H1 (cell line): Measurements from ENCODE around the gene MAST2. TPM values are rescaled to one million over a fixed set of nuclear protein-coding genes. Genes with fewer than 3 reads are reported as not detected.

Experiments
- CTCF ChIA-PET: fragments of 300-600 bp; sonication (Branson Sonifier 250); formaldehyde crosslinking; loops from one replicate; lab custom pipeline; 2021; ENCODE audit not compliant: partially characterized antibody; lab: Charles Lee
- POLR2A ChIA-PET: fragments of 300-600 bp; sonication (Branson Sonifier 250); formaldehyde crosslinking; loops from one replicate; lab custom pipeline; 2021; ENCODE audit warnings: inconsistent platforms; ENCODE audit not compliant: partially characterized antibody; lab: Charles Lee
- DNase-seq, 2 experiments: peaks; one replicate each; pipeline versions ENCODE4 v3.0.0 to v3.0.0-alpha.2; 2010 to 2022; ENCODE audit warnings: low spot score in 2 of 2, low read depth in 1 of 2, mixed read lengths in 1 of 2
- FAIRE-seq: peaks from 2 replicates; lab custom pipeline; 2011; peaks lifted over from hg19 to GRCh38; lab: Jason Lieb, UNC
- H2AFZ ChIP-seq: 2 replicates; pipeline ENCODE4 v1.8.1; 2012; ENCODE audit warnings: low read length, inconsistent platforms
- H2AK5ac ChIP-seq: 2 replicates; pipeline ENCODE4 v1.6.1; 2013; ENCODE audit warnings: low read depth, low read length
- H2BK120ac ChIP-seq: replicated peaks from 2 replicates; pipeline ENCODE3; 2013; ENCODE audit warnings: low read depth, low read length, inconsistent platforms
- H2BK12ac ChIP-seq: 2 replicates; pipeline ENCODE4 v1.6.1; 2013; ENCODE audit warnings: low read depth, low read length
- H2BK15ac ChIP-seq: 2 replicates; pipeline ENCODE4 v1.6.1; 2013; ENCODE audit warnings: low read length
- H2BK20ac ChIP-seq: 2 replicates; pipeline ENCODE4 v1.6.1; 2013; ENCODE audit warnings: low read length
- H2BK5ac ChIP-seq: 2 replicates; pipeline ENCODE4 v1.6.1; 2013; ENCODE audit warnings: low read depth, low read length
- H3K14ac ChIP-seq: 2 replicates; pipeline ENCODE4 v1.6.1; 2013; ENCODE audit warnings: inconsistent platforms; ENCODE audit not compliant: insufficient read length
- H3K18ac ChIP-seq: 2 replicates; pipeline ENCODE4 v1.6.1; 2013; ENCODE audit warnings: low read length; ENCODE audit errors: extremely low read depth
- H3K23ac ChIP-seq: 2 replicates; pipeline ENCODE4 v1.6.1; 2013; ENCODE audit warnings: inconsistent platforms; ENCODE audit not compliant: insufficient read length
- H3K23me2 ChIP-seq: 2 replicates; pipeline ENCODE4 v1.6.1; 2013; ENCODE audit warnings: low read depth, low read length
- H3K27ac ChIP-seq: 2 replicates; pipeline ENCODE4 v1.6.1; 2011; ENCODE audit warnings: low read depth, low read length, inconsistent platforms
- H3K27me3 ChIP-seq, 4 experiments: replicated peaks in 1 of 4; 1 replicate in 1 of 4; 2 replicates in 3 of 4; pipeline versions ENCODE4 v1.6.1 to v1.8.1; 2011 to 2013; ENCODE audit warnings: low read length in 3 of 4, mild to moderate bottlenecking in 3 of 4, inconsistent platforms in 2 of 4, mixed read lengths in 2 of 4, moderate library complexity in 1 of 4; ENCODE audit not compliant: control insufficient read depth in 3 of 4, insufficient read depth in 3 of 4; ENCODE audit errors: extremely low read depth in 1 of 4
- H3K36me3 ChIP-seq, 4 experiments: 2 replicates each; pipeline versions ENCODE4 v1.6.1 to v1.8.1; 2011 to 2013; ENCODE audit warnings: mild to moderate bottlenecking in 4 of 4, low read length in 3 of 4, moderate library complexity in 2 of 4, control low read depth in 1 of 4, inconsistent platforms in 1 of 4; ENCODE audit not compliant: insufficient read depth in 4 of 4, control insufficient read depth in 2 of 4
- H3K4ac ChIP-seq: replicated peaks from 2 replicates; pipeline ENCODE3; 2013; ENCODE audit warnings: low read length, low read depth, mixed read lengths, inconsistent platforms; ENCODE audit not compliant: insufficient read length
- H3K4me1 ChIP-seq, 4 experiments: replicated peaks in 1 of 4; 1 replicate in 1 of 4; 2 replicates in 3 of 4; pipeline versions ENCODE4 v1.6.1 to v1.8.1; 2011 to 2013; ENCODE audit warnings: low read length in 3 of 4, inconsistent platforms in 2 of 4, mixed read lengths in 1 of 4; ENCODE audit not compliant: insufficient read depth in 4 of 4, control insufficient read depth in 3 of 4
- H3K4me2 ChIP-seq, 2 experiments: 2 replicates each; pipeline versions ENCODE4 v1.6.1 to v1.8.1; 2011 to 2013; ENCODE audit warnings: low read depth in 2 of 2, low read length in 2 of 2, control low read depth in 1 of 2, inconsistent platforms in 1 of 2, mild to moderate bottlenecking in 1 of 2; ENCODE audit not compliant: insufficient read depth in 1 of 2
- H3K4me3 ChIP-seq, 4 experiments: fragments of 200-600, 300-600 bp in 1 of 4; sonication (generic), shearing (Covaris generic), sonication (Bioruptor Twin) in 1 of 4; 2 replicates each; pipeline versions ENCODE4 v1.5.1 to v1.8.1; 2011 to 2016; ENCODE audit warnings: low read length in 4 of 4, low read depth in 3 of 4, control low read depth in 2 of 4, inconsistent platforms in 2 of 4, mild to moderate bottlenecking in 2 of 4, mixed read lengths in 1 of 4, moderate library complexity in 1 of 4; ENCODE audit not compliant: insufficient read depth in 2 of 4; ENCODE audit errors: extremely low read depth in 1 of 4
- H3K56ac ChIP-seq: replicated peaks from 2 replicates; pipeline ENCODE3; 2013; ENCODE audit warnings: low read depth, mild to moderate bottlenecking, mixed read lengths, low read length, inconsistent platforms; ENCODE audit not compliant: insufficient read length
- H3K79me1 ChIP-seq: 2 replicates; pipeline ENCODE4 v1.6.1; 2013; ENCODE audit warnings: low read depth, low read length, control low read depth
- H3K79me2 ChIP-seq, 2 experiments: 2 replicates each; pipeline versions ENCODE4 v1.6.1 to v1.8.1; 2012 to 2013; ENCODE audit warnings: low read length in 2 of 2, mild to moderate bottlenecking in 2 of 2, inconsistent platforms in 1 of 2; ENCODE audit not compliant: insufficient read depth in 2 of 2, control insufficient read depth in 1 of 2
- H3K9ac ChIP-seq, 4 experiments: replicated peaks in 1 of 4; 1 replicate in 1 of 4; 2 replicates in 3 of 4; pipeline versions ENCODE4 v1.6.1 to v1.8.1; 2011 to 2013; ENCODE audit warnings: low read depth in 3 of 4, low read length in 3 of 4, control low read depth in 2 of 4, mild to moderate bottlenecking in 2 of 4, moderate library complexity in 2 of 4, inconsistent platforms in 1 of 4; ENCODE audit errors: extremely low read depth in 1 of 4
- H3K9me3 ChIP-seq, 2 experiments: 2 replicates each; pipeline versions ENCODE4 v1.6.1 to v1.8.1; 2012 to 2013; ENCODE audit warnings: mild to moderate bottlenecking in 2 of 2, moderate library complexity in 2 of 2, control low read depth in 1 of 2, inconsistent platforms in 1 of 2, low read depth in 1 of 2, low read length in 1 of 2, mixed read lengths in 1 of 2; ENCODE audit not compliant: insufficient read depth in 2 of 2
- H4K20me1 ChIP-seq, 2 experiments: replicated peaks in 1 of 2; 2 replicates each; pipeline versions ENCODE3 to v1.8.1; 2011 to 2013; ENCODE audit warnings: inconsistent platforms in 2 of 2, low read length in 2 of 2, mild to moderate bottlenecking in 1 of 2; ENCODE audit not compliant: insufficient read depth in 2 of 2, control insufficient read depth in 1 of 2
- H4K5ac ChIP-seq: 2 replicates; pipeline ENCODE4 v1.6.1; 2013; ENCODE audit warnings: low read length, low read depth, mixed read lengths, inconsistent platforms; ENCODE audit not compliant: insufficient read length
- H4K8ac ChIP-seq: 2 replicates; pipeline ENCODE4 v1.8.0; 2013; ENCODE audit warnings: mild to moderate bottlenecking, moderate library complexity, low read length, inconsistent platforms; ENCODE audit not compliant: insufficient read depth; ENCODE audit errors: extremely low read depth
- H4K91ac ChIP-seq: replicated peaks from 2 replicates; pipeline ENCODE3; 2013; ENCODE audit warnings: low read length, mixed read lengths, inconsistent platforms; ENCODE audit not compliant: insufficient read length
- TEAD4 ChIP-seq: IDR thresholded peaks from 2 replicates; pipeline ENCODE4 v1.6.1; 2012; ENCODE audit warnings: low read depth, low read length, inconsistent platforms, mixed read lengths
- WGBS, 2 experiments: shearing (Covaris generic) in 1 of 2; methylation state at CpG; one replicate each; pipeline versions ENCODE4 v1.1.6 to v1.1.7; 2013 to 2015; ENCODE audit warnings: low lambda C conversion rate in 2 of 2, mixed read lengths in 2 of 2, inconsistent platforms in 1 of 2, low coverage in 1 of 2, missing lambda C conversion rate in 1 of 2; ENCODE audit not compliant: insufficient replicate concordance in 2 of 2, insufficient coverage in 1 of 2, insufficient read length in 1 of 2; ENCODE audit errors: extremely low coverage in 1 of 2, missing lambda C conversion rate in 1 of 2; 5-methylcytosine and 5-hydroxymethylcytosine counted together
- polyA plus RNA-seq, 7 experiments: library from polyadenylated mRNA; depleted of rRNA in 3 of 7; stranded (reverse) in 5 of 7; unstranded in 2 of 7; fragments of >200 nt in 5 of 7; fragments of 200-250 nt in 2 of 7; gene quantifications; 1 replicate in 5 of 7; 2 replicates in 1 of 7; 4 replicates in 1 of 7; pipeline versions ENCODE4 v1.2.1 to v1.2.3, GENCODE V29; 2011 to 2013; ENCODE audit warnings: missing spikeins in 2 of 7, mixed read lengths in 2 of 7
- total RNA-seq: library from RNA; stranded (reverse); fragmentation: NEBNext Ultra II Directional; extraction: Animal tissue kit (Norgen Biotek cat#: 25700); gene quantifications from 2 replicates; pipeline ENCODE4 v1.2.1, GENCODE V29; 2021

MAST2 gene
- total and polyA plus RNA-seq, 2 of the 8 experiments (the other 6 are each of a cell fraction or from before 2014, with no cell fraction given): 20.5 to 35.4 TPM

GRCh38 chr1:46003315-46003714 is 199.9 kb downstream of the MAST2 start:
- no peak overlapping the region for H2AK5ac ChIP-seq
- no peak overlapping the region for H2BK5ac ChIP-seq
- DNase-seq: peak in 1 of 2 experiments; percentile 24
- H2BK120ac ChIP-seq: no peak overlapping the region
- H3K9ac ChIP-seq: no peak overlapping the region
- H3K4me1 ChIP-seq: peaks cover 0 to 5% (median 0%) of the 10 kb centered on the region in 4 experiments; a peak in 1 of 7 replicates
- no peaks in the 10 kb centered on the region for H3K23me2 ChIP-seq
- no peak overlapping the region for H2BK15ac ChIP-seq
- FAIRE-seq: no peak
- H4K20me1 ChIP-seq: no peaks in the 10 kb centered on the region
- no peaks in the 10 kb centered on the region for H3K9me3 ChIP-seq
- no peak overlapping the region for H3K4me3 ChIP-seq
- no peak overlapping the region for H2BK20ac ChIP-seq
- WGBS, 2 experiments: 93% methylated on average over 5 of the region's 5 CpGs; no CpG with 5 or more reads in 1 of the 2 experiments
- H3K36me3 ChIP-seq: peaks cover 3 to 13% (median 12%) of the 10 kb centered on the region in 4 experiments; a peak in 6 of 8 replicates
- no peak overlapping the region for H2AFZ ChIP-seq
- H2BK12ac ChIP-seq: no peak overlapping the region
- no peak overlapping the region for H3K23ac ChIP-seq
- ChIA-PET CTCF (interaction anchor here (1.1 kb wide), 1 partner anchor 31 kb away, joined by 3 read pairs; no protein-coding TSS in a partner anchor), POLR2A (interaction anchor here (0.7 kb wide), 1 partner anchor 376 kb away, joined by 3 read pairs; no protein-coding TSS in a partner anchor)
- no peaks in the 10 kb centered on the region for H3K79me2 ChIP-seq
- no peaks in the 10 kb centered on the region for H3K27me3 ChIP-seq
- H3K56ac ChIP-seq: no peak overlapping the region
- no peak overlapping the region for H3K4ac ChIP-seq
- H4K91ac ChIP-seq: no peak overlapping the region
- H4K8ac ChIP-seq: no peak overlapping the region
- H3K79me1 ChIP-seq: no peaks in the 10 kb centered on the region
- no peak overlapping the region for H3K14ac ChIP-seq
- no peak for TF ChIP-seq TEAD4
- no peak overlapping the region for H3K27ac ChIP-seq
- H4K5ac ChIP-seq: no peak overlapping the region
- H3K4me2 ChIP-seq: no peak overlapping the region
- no peak overlapping the region for H3K18ac ChIP-seq
